ENCODE measurements around the gene WNT7B. TPM values are rescaled to one million over a fixed set of nuclear protein-coding genes. Genes with fewer than 3 reads are reported as not detected.

Gene WNT7B
- total RNA-seq, 2 experiments from 2014 or later = not detected

DNA sequence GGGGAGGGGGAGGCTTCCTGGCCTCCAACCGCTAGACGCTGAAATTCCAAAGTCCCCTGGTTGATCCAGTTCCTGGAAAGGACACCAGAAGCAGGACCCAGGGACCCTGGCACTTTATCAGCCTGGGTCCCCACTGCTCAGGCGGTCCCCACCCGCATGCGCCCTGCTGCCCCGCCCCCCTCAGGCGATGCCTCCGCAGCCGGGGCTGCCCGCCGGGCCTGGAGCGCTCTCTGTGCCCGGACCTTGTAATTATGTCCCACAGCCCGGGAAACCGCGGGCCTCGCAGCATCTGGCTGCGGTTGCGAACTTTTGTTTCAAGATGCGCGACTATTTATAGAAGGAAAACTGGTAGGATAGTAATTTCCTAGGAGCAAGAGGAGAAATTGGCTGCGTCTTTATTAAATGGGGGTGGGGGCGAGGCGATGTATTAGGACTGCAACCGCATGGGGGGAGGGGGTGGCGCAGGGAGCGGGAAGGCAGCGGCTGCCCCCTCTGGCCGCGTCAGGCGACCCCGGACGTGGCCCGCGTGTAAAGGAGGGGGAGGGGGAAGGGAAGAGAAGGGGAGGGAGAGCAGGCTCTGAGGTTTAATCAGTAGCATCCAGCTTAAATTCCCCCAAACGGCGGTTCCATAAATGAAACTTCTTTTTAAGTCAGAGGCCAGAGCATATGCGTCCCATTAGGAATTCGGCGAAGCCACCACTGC lies 6.1 kb downstream of the WNT7B start:
- ChIA-PET CTCF (no interaction called here), POLR2A (no interaction called here)

DNA sequence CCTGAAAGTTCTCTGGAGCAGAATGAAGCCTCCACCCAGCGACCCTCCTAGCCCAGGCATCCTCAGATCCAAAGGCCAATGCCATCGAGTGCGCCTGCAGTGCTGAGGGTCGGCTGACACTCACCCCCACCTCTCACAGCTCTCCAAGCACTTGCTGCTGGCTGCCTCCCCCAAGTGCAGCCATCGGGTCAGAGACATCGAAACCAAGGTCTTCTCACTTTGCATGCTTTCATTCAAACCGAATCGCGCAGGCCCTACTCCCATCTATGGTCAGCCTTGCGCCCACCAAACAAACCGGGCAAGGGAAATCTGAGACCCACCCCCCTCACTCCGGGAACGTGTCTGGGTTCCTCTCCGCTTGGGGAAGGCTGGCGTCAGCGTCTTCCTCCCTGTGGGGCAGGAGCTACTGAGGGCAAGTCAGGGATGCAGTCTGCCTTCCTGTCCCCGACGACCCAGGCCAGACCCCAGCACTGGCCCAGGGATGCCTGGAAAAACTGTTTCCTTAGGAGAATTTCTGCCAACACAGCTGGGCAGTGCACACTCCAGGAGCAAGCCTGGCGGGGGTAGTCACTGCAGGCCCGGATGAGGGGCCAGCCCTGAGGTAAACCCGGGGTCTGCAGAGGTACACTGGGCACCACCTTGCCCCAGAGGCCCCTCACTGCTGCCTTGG lies 7.0 kb downstream of the WNT7B start:
- no peaks in the 10 kb centered on the region for H3K9me3 Mint-ChIP-seq
- H3K4me3 Mint-ChIP-seq = no peak overlapping the region
- H3K27me3 Mint-ChIP-seq = peaks cover 56% of the 10 kb centered on the region
- no peak for DNase-seq
- ChIA-PET POLR2A (no interaction called here), CTCF (interaction anchor here (0.6 to 0.9 kb wide), 2 partner anchors 324 to 325 kb away, joined by 3 read pairs; no protein-coding TSS in a partner anchor)
- no peak overlapping the region for H3K27ac Mint-ChIP-seq
- H3K4me1 Mint-ChIP-seq = no peaks in the 10 kb centered on the region
- H3K36me3 Mint-ChIP-seq (ENCODE audit: low read depth) = peaks cover 3% of the 10 kb centered on the region

More for the DNA sequence above, 6.1 kb downstream of the WNT7B start:
- no peak for DNase-seq
- no peak overlapping the region for H3K27ac Mint-ChIP-seq
- H3K9me3 Mint-ChIP-seq = no peaks in the 10 kb centered on the region
- H3K4me3 Mint-ChIP-seq = no peak overlapping the region
- H3K4me1 Mint-ChIP-seq = peaks cover 2% of the 10 kb centered on the region
- peaks cover 61% of the 10 kb centered on the region for H3K27me3 Mint-ChIP-seq
- peaks cover 3% of the 10 kb centered on the region for H3K36me3 Mint-ChIP-seq (ENCODE audit: low read depth)

DNA sequence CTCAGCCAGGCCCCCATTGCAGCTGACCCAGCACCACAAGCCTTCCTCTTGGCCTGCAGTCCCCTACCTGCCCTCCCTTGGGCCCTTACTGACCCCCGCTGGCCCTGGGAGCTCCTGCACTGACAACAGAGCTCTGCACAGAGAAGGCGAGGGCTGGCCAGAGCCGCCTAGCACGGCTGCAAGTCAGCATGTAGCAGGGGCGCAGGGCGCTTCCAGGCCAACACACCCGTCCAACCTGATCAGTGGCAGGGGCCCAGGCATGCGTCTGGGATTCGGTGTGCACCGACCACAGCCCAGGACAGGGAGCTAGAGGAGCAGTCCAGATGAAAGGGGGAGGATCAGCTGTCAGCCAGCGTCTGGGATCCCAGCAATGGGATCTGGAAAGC lies 7.6 kb downstream of the WNT7B start:
- no peaks in the 10 kb centered on the region for H3K4me1 Mint-ChIP-seq
- peaks cover 51% of the 10 kb centered on the region for H3K27me3 Mint-ChIP-seq
- H3K27ac Mint-ChIP-seq = no peak overlapping the region
- no peaks in the 10 kb centered on the region for H3K9me3 Mint-ChIP-seq
- CTCF ChIA-PET = interaction anchor here (0.6 to 0.9 kb wide), 2 partner anchors 323 to 324 kb away, joined by 3 read pairs; no protein-coding TSS in a partner anchor
- POLR2A ChIA-PET = no interaction called here
- DNase-seq = no peak
- H3K36me3 Mint-ChIP-seq (ENCODE audit: low read depth) = peaks cover 3% of the 10 kb centered on the region
- no peak overlapping the region for H3K4me3 Mint-ChIP-seq

DNA sequence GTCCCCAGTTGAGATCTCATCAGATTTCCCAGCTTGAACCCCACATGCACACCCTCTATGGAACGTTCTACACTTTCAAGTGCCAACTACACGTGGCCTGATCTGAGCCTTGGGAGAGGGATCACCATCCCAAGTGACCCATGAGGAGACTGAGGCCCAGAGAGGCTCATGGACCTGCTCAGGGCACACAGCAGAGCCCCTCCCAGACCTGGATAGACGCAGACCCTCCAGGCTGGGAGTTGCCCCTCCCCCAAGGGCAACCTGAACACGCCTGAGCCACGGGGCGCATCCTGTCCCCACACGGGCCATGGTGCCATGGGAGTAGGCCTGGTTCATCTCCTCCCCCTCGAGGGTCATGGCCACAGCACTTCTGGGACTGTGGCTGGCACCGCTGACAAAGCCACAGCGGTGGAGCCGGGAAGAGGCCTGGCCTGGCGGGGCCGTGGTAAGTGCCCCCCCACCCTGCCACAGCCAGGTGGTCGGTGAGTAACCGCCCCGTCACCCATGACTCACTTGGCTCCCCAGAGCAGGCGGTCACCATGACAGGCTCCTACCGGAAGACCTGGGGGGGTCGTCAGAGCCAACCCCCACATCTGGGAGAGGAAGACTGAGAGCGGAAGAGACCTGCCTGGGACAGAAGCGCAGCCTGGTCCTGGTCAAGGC lies 8.1 kb downstream of the WNT7B start:
- no peak for DNase-seq
- Mint-ChIP-seq H3K36me3 (ENCODE audit: low read depth) (peaks cover 3% of the 10 kb centered on the region), H3K4me3 (no peak overlapping the region), H3K27ac (no peak overlapping the region), H3K27me3 (peaks cover 46% of the 10 kb centered on the region), H3K9me3 (no peaks in the 10 kb centered on the region), H3K4me1 (no peaks in the 10 kb centered on the region)
- POLR2A ChIA-PET = no interaction called here
- CTCF ChIA-PET = interaction anchor here (0.9 kb wide), 1 partner anchor 324 kb away, joined by 3 read pairs; no protein-coding TSS in a partner anchor

- H3K36me3 Mint-ChIP-seq (ENCODE audit: low read depth) = peaks cover 2% of the 10 kb centered on the region
- H3K4me1 Mint-ChIP-seq = no peaks in the 10 kb centered on the region
- DNase-seq = no peak
- no peaks in the 10 kb centered on the region for H3K9me3 Mint-ChIP-seq
- no peak overlapping the region for H3K4me3 Mint-ChIP-seq
- peaks cover 39% of the 10 kb centered on the region for H3K27me3 Mint-ChIP-seq
- CTCF ChIA-PET = no interaction called here
- no peak overlapping the region for H3K27ac Mint-ChIP-seq
- POLR2A ChIA-PET = no interaction called here
These were observed 8.8 kb downstream of the WNT7B start for GRCh38 chr22:45968003-45968650.

DNA sequence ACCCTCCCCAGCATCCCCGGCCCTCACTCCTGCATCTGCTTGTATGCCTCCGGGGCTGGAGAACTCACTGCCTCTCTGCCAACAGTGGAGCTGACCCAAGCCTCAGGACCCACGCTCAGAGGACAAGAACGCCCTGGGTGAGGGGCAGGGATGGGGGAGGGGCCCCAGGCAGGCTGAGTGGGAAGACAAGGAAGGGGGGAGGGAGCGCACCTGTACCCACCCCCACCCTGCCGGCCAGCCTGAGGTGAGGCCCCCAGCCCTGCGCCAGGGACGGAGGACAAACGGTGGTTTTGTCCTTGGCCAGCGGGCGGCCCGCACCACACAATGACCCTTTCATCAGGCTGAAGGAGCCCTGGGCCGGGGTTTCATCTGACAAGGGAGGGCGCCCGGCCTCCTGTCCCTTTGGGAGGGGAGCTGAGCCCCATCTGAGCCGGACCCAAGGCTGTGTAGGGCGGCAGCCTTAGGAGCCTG lies 10.0 kb downstream of the WNT7B start:
- no peak overlapping the region for H3K4me3 Mint-ChIP-seq
- H3K36me3 Mint-ChIP-seq (ENCODE audit: low read depth) = no peaks in the 10 kb centered on the region
- peaks cover 31% of the 10 kb centered on the region for H3K27me3 Mint-ChIP-seq
- H3K9me3 Mint-ChIP-seq = no peaks in the 10 kb centered on the region
- no peak for DNase-seq
- H3K27ac Mint-ChIP-seq = no peak overlapping the region
- POLR2A ChIA-PET = no interaction called here
- CTCF ChIA-PET = no interaction called here
- H3K4me1 Mint-ChIP-seq = no peaks in the 10 kb centered on the region

GRCh38 chr22:45966320-45966894 lies 10.6 kb downstream of the WNT7B start:
- CTCF ChIA-PET = no interaction called here
- Mint-ChIP-seq H3K36me3 (ENCODE audit: low read depth) (no peaks in the 10 kb centered on the region), H3K4me1 (no peaks in the 10 kb centered on the region), H3K9me3 (no peaks in the 10 kb centered on the region), H3K27ac (no peak overlapping the region), H3K27me3 (peaks cover 31% of the 10 kb centered on the region), H3K4me3 (no peak overlapping the region)
- DNase-seq = no peak
- POLR2A ChIA-PET = no interaction called here

- H3K4me1 Mint-ChIP-seq = no peaks in the 10 kb centered on the region
These were observed 11.4 kb downstream of the WNT7B start for GRCh38 chr22:45965563-45965962.

DNA sequence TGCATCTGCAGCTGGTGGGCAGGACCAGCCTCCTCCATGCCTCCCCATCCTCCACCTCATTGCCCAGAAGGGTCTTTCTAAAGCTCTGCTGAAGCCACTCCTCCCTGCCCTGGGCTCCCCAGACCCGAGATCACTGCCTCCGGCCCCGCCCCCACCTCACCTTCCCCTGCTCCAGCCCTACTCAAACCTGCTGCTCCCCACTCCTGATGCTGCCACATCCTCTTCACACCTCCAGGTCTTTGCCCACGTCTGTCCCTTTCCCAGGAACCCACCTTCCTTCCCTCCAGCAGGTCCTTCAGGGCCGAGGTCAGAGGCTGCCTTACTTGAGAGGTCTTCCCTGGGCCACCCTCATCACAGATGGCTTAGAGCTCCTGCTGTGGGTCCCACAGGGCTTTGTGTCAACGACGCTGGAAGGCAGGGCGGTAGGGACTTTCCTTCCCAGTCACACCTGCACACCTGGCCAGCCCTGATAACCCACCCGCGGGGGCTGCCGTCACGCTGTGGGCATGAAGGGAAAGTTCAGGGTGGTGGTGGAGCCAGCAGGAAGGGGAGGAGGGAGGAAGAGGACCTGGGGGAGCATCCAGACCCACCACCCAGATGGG lies 11.9 kb downstream of the WNT7B start:
- H3K9me3 Mint-ChIP-seq = no peaks in the 10 kb centered on the region
- peaks cover 20% of the 10 kb centered on the region for H3K27me3 Mint-ChIP-seq
- no peaks in the 10 kb centered on the region for H3K36me3 Mint-ChIP-seq (ENCODE audit: low read depth)
- H3K4me3 Mint-ChIP-seq = no peak overlapping the region
- ChIA-PET POLR2A (no interaction called here), CTCF (no interaction called here)
- H3K4me1 Mint-ChIP-seq = no peaks in the 10 kb centered on the region
- no peak overlapping the region for H3K27ac Mint-ChIP-seq
- DNase-seq = no peak

More at GRCh38 chr22:45965563-45965962, 11.4 kb downstream of the WNT7B start:
- H3K36me3 Mint-ChIP-seq (ENCODE audit: low read depth) = no peaks in the 10 kb centered on the region
- H3K9me3 Mint-ChIP-seq = no peaks in the 10 kb centered on the region
- no peak for DNase-seq
- no peak overlapping the region for H3K4me3 Mint-ChIP-seq
- H3K27ac Mint-ChIP-seq = no peak overlapping the region
- POLR2A ChIA-PET = no interaction called here
- peaks cover 26% of the 10 kb centered on the region for H3K27me3 Mint-ChIP-seq
- CTCF ChIA-PET = no interaction called here

GRCh38 chr22:45964372-45964771 lies 12.6 kb downstream of the WNT7B start:
- Mint-ChIP-seq H3K27me3 (peaks cover 14% of the 10 kb centered on the region), H3K4me3 (no peak overlapping the region), H3K4me1 (no peaks in the 10 kb centered on the region), H3K27ac (no peak overlapping the region), H3K36me3 (ENCODE audit: low read depth) (no peaks in the 10 kb centered on the region), H3K9me3 (no peaks in the 10 kb centered on the region)
- ChIA-PET POLR2A (no interaction called here), CTCF (no interaction called here)
- no peak for DNase-seq

DNA sequence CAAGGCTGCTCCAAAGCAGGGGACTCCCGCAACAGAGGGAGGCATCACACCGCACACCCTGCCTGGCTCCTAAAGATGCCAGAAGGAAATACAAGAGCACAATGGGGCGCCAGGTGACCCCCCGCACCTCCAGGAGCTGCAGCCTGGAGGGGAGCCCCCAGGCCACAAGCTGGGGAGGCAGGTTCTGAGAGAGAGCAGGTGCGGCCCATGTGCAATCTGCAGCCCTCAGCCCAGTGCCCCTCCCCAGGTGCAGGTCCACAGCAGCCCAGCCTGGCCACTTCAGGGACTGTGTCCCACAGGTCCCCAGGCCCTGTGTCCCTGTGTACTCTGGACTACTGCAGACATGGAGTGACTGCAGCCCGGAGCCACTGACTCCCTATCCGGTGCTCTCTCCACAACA lies 13.1 kb downstream of the WNT7B start:
- ChIA-PET CTCF (no interaction called here), POLR2A (no interaction called here)
- Mint-ChIP-seq H3K27ac (no peak overlapping the region), H3K27me3 (peaks cover 11% of the 10 kb centered on the region), H3K4me1 (no peaks in the 10 kb centered on the region), H3K4me3 (no peak overlapping the region), H3K9me3 (no peaks in the 10 kb centered on the region), H3K36me3 (ENCODE audit: low read depth) (no peaks in the 10 kb centered on the region)
- no peak for DNase-seq

DNA sequence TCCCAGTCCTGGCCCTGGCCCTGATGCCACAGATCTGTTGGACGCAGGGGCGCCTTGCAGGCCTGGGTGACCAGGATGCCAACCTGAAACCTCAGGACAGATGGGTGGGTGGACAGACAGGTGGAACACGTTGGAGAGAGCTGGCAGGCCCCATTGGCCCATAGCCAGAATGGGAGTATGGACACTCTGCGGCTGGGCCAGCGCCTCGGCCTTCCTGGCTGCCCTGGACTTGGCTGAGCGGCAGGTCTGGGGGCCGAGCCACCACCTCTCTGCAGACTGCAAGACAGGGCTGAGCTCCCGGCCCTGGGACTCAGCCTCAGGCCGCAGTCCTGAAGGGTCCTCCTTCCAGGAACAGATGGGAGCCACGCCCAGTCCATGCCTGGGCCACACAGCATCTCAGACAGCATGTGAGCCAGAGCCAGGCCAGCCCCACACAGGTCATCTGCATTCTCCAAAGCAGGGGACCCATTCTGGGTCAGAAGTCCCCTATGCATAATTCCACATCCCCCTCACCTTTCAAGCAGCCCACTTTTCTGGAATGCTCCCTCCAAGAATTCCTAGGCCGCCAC lies 14.1 kb downstream of the WNT7B start:
- no peak overlapping the region for H3K4me3 Mint-ChIP-seq
- no peak overlapping the region for H3K27ac Mint-ChIP-seq
- CTCF ChIA-PET = no interaction called here
- DNase-seq = no peak
- peaks cover 2% of the 10 kb centered on the region for H3K27me3 Mint-ChIP-seq
- POLR2A ChIA-PET = no interaction called here
- no peaks in the 10 kb centered on the region for H3K9me3 Mint-ChIP-seq
- H3K36me3 Mint-ChIP-seq (ENCODE audit: low read depth) = no peaks in the 10 kb centered on the region
- H3K4me1 Mint-ChIP-seq = no peaks in the 10 kb centered on the region

DNA sequence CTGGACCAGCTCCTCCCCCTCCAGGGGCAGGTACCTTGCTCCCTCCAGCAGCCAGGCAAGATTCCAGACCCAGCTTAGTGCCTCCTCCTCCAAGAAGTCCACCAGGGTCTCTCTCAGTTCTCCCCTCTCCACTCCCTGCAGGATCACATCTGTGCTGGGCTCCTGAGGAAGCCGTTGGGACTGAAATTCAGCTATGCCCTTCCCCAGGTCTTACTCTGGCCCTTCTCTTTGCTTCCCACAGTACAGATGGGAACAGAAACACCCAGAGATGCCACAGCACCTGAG lies 14.6 kb downstream of the WNT7B start:
- no peak overlapping the region for H3K27ac Mint-ChIP-seq
- no peaks in the 10 kb centered on the region for H3K36me3 Mint-ChIP-seq (ENCODE audit: low read depth)
- no peak overlapping the region for H3K4me3 Mint-ChIP-seq
- ChIA-PET CTCF (no interaction called here), POLR2A (no interaction called here)
- H3K9me3 Mint-ChIP-seq = no peaks in the 10 kb centered on the region
- H3K4me1 Mint-ChIP-seq = no peaks in the 10 kb centered on the region
- H3K27me3 Mint-ChIP-seq = peaks cover 2% of the 10 kb centered on the region
- no peak for DNase-seq

Data from activated CD4-positive, alpha-beta memory T cell treated with anti-CD3 and anti-CD28 coated beads, Interleukin-2, amount 10 ng/mL, durations not matched to agents 7 days and 5 days (primary cell).